Hematopoietic multipotent progenitor cell treated with erythropoietin and hydrocortisone succinate and interleukin-3 and kit ligand, for 6 days (in vitro differentiated cells): ENCODE results near the gene RNASE13.
"Not testable (repeated sequence)": the region's sequence is repeated elsewhere in the genome, so short reads cannot be mapped to it uniquely, and the experiment has no call there.

Source experiments
- DNase-seq: peaks from one replicate; pipeline ENCODE4 v3.0.0-alpha.2; 2015

The RNASE13 gene

DNA sequence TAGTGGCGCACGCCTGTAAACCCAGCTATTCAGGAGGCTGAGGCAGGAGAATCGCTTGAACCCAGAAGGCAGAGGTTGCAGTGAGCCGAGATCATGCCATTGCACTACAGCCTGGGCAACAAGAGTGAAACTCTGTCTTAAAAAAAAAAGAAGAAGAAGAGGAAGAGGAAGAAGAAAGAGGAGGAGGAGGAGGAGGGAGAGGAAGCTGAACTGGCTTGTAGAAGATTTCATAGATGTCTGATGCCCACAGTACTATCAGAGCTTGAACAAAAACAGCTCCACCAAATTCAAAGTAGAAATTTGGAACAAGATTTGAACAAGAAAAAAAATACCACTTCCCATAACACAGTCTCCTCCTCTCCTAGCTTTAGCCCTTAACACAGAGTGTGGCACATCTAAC is 49.0 kb downstream of the RNASE13 start:
- DNase-seq = not testable (repeated sequence)
